Mesendoderm (in vitro differentiated cells): ENCODE measurements around the gene HADHA.

Experiments
- DNase-seq: peaks from one replicate; pipeline ENCODE4 v3.0.0; 2013
- H2AK5ac ChIP-seq: 2 replicates; pipeline ENCODE4 v1.6.1; 2013; ENCODE audit warnings: low read length, inconsistent platforms
- H2BK120ac ChIP-seq: 2 replicates; pipeline ENCODE4 v1.6.1; 2013; ENCODE audit warnings: low read depth, mild to moderate bottlenecking, low read length, moderate library complexity, mixed read lengths
- H2BK15ac ChIP-seq: replicated peaks from 2 replicates; pipeline ENCODE4 v1.6.1; 2013; ENCODE audit warnings: low read depth, mild to moderate bottlenecking, moderate library complexity
- H2BK5ac ChIP-seq: 2 replicates; pipeline ENCODE4 v1.6.1; 2013; ENCODE audit warnings: low read length, inconsistent platforms
- H3K18ac ChIP-seq: 2 replicates; pipeline ENCODE4 v1.6.1; 2013; ENCODE audit warnings: mild to moderate bottlenecking, low read length, mixed read lengths
- H3K23ac ChIP-seq: one replicate; pipeline ENCODE4 v1.6.1; 2013; ENCODE audit warnings: low read length
- H3K27ac ChIP-seq: 2 replicates; pipeline ENCODE4 v1.5.1; 2013; ENCODE audit warnings: low read depth, mild to moderate bottlenecking, inconsistent platforms, low read length, moderate library complexity
- H3K27me3 ChIP-seq: 2 replicates; pipeline ENCODE4 v1.6.1; 2013; ENCODE audit warnings: low read length, control low read depth, mild to moderate bottlenecking, inconsistent platforms; ENCODE audit not compliant: insufficient read depth, poor library complexity
- H3K36me3 ChIP-seq: 2 replicates; pipeline ENCODE4 v1.6.1; 2013; ENCODE audit warnings: low read length, inconsistent platforms; ENCODE audit not compliant: control insufficient read depth, insufficient read depth
- H3K4ac ChIP-seq: one replicate; pipeline ENCODE4 v1.6.1; 2013; ENCODE audit warnings: low read depth, mild to moderate bottlenecking, low read length, moderate library complexity
- H3K4me1 ChIP-seq: 2 replicates; pipeline ENCODE4 v1.6.1; 2013; ENCODE audit warnings: low read depth, low read length, inconsistent platforms; ENCODE audit not compliant: control insufficient read depth
- H3K4me2 ChIP-seq: 2 replicates; pipeline ENCODE4 v1.6.1; 2013; ENCODE audit warnings: low read length
- H3K4me3 ChIP-seq: 2 replicates; pipeline ENCODE4 v1.5.1; 2013; ENCODE audit warnings: mild to moderate bottlenecking, low read length
- H3K56ac ChIP-seq: one replicate; pipeline ENCODE4 v1.6.1; 2013; ENCODE audit warnings: low read length
- H3K79me1 ChIP-seq: 2 replicates; pipeline ENCODE4 v1.6.1; 2013; ENCODE audit warnings: low read length, inconsistent platforms
- H3K79me2 ChIP-seq: 2 replicates; pipeline ENCODE4 v1.6.1; 2013; ENCODE audit warnings: mild to moderate bottlenecking, low read length; ENCODE audit not compliant: control insufficient read depth, insufficient read depth
- H3K9ac ChIP-seq: 2 replicates; pipeline ENCODE4 v1.6.1; 2013; ENCODE audit warnings: low read length, inconsistent platforms
- H4K5ac ChIP-seq: one replicate; pipeline ENCODE4 v1.6.1; 2013; ENCODE audit warnings: low read length
- H4K8ac ChIP-seq: one replicate; pipeline ENCODE4 v1.6.1; 2013; ENCODE audit warnings: low read depth, mild to moderate bottlenecking, control low read depth, low read length, moderate library complexity
- WGBS: extraction: QIAGEN DNeasy Blood & Tissue Kit; methylation state at CpG from one replicate; pipeline ENCODE4 v1.1.7; 2013; ENCODE audit warnings: low lambda C conversion rate, missing lambda C conversion rate; ENCODE audit not compliant: insufficient coverage; ENCODE audit errors: extremely low coverage; 5-methylcytosine and 5-hydroxymethylcytosine counted together

HADHA gene

DNA sequence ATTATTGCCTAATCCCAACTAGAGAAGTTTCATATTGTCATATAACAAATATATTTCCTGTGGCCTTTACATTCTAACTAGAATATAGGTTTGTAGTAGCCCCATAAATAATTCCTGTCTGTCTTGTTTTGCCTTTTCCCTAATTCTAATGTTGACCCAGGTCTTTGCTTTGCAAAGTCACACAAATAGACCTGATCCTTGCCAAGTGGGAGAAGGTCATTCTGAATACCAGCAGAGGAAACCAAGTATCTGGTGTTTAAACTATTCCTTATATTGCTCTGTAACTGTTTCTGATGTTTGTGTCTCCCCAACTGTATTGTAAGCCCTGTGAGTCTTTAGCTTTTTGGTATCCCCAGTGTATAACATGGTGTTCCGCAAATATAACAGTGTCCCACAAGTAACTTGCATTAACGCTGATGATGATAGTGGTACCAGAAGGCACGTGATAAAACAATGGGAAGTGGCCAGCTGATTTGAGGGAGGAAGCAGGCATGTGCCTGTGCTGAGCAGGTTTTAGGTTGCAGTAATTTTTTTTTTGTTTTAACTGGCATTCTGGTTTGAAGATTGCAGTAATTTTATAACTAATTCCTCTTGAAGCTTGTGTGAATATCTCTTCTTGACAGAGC, 11.4 kb upstream of the HADHA start:
- no CpG with 5 or more reads among the region's 3 CpGs for WGBS
- Histone ChIP-seq H3K27ac (no peak overlapping the region), H3K18ac (no peak overlapping the region), H3K79me1 (peaks cover 5% of the 10 kb centered on the region), H4K5ac (no peak overlapping the region), H4K8ac (no peak overlapping the region), H2BK15ac (no peak overlapping the region), H3K27me3 (no peaks in the 10 kb centered on the region), H3K4ac (no peak overlapping the region), H3K4me1 (no peaks in the 10 kb centered on the region), H3K9ac (no peak overlapping the region), H3K36me3 (peaks cover 2% of the 10 kb centered on the region), H2AK5ac (no peak overlapping the region), H3K4me2 (no peak overlapping the region), H2BK5ac (no peak overlapping the region), H3K23ac (no peak overlapping the region), H3K4me3 (no peak overlapping the region), H2BK120ac (no peak overlapping the region), H3K56ac (no peak overlapping the region), H3K79me2 (peaks cover 1% of the 10 kb centered on the region)
- DNase-seq, result no peak

- H2AK5ac ChIP-seq, result no peak overlapping the region
- no peak overlapping the region for H3K4ac ChIP-seq
- H3K27ac ChIP-seq, result no peak overlapping the region
- H4K8ac ChIP-seq, result no peak overlapping the region
- H3K4me2 ChIP-seq, result no peak overlapping the region
- no peak overlapping the region for H3K9ac ChIP-seq
- no peak for DNase-seq
- peaks cover 6% of the 10 kb centered on the region for H3K79me2 ChIP-seq
- no CpG with 5 or more reads among the region's 3 CpGs for WGBS
- no peak overlapping the region for H3K23ac ChIP-seq
- no peak overlapping the region for H2BK15ac ChIP-seq
- H3K18ac ChIP-seq, result no peak overlapping the region
- no peak overlapping the region for H2BK5ac ChIP-seq
- no peaks in the 10 kb centered on the region for H3K4me1 ChIP-seq
- no peak overlapping the region for H3K56ac ChIP-seq
- H3K36me3 ChIP-seq, result no peaks in the 10 kb centered on the region
- no peak overlapping the region for H3K4me3 ChIP-seq
- H4K5ac ChIP-seq, result no peak overlapping the region
- H3K27me3 ChIP-seq, result no peaks in the 10 kb centered on the region
- peaks cover 6% of the 10 kb centered on the region for H3K79me1 ChIP-seq
- H2BK120ac ChIP-seq, result no peak overlapping the region
Observed at GRCh38 chr2:26251893-26252292, 7.5 kb upstream of the HADHA start.

DNA sequence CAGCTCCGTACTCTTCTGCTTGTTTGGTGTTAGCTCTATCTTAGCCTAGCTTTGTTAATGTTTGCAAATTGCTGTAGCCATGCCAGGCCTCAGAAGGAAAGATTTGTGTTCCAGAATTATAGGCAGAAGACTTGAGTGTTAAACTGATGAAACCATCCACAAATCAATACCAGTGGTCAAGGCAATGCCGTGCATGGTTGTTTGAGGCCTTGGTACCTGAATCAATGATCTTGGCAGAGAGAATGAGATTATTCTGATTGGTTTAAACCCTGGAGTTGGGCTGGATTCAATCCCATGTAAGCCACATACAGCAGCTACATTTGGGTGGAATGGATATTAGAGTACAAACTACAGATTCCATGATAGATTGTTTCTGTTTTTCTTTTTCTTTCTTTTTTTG, 5.2 kb upstream of the HADHA start:
- Histone ChIP-seq H3K23ac (no peak overlapping the region), H3K4me3 (no peak overlapping the region), H3K56ac (no peak overlapping the region), H3K27me3 (no peaks in the 10 kb centered on the region), H3K79me2 (peaks cover 19% of the 10 kb centered on the region), H3K79me1 (peaks cover 11% of the 10 kb centered on the region), H3K27ac (no peak overlapping the region), H2BK5ac (no peak overlapping the region), H3K18ac (no peak overlapping the region), H2AK5ac (no peak overlapping the region), H3K9ac (no peak overlapping the region), H3K4ac (no peak overlapping the region), H4K5ac (no peak overlapping the region), H3K4me2 (no peak overlapping the region), H4K8ac (no peak overlapping the region), H3K4me1 (no peaks in the 10 kb centered on the region), H2BK120ac (no peak overlapping the region), H3K36me3 (no peaks in the 10 kb centered on the region), H2BK15ac (no peak overlapping the region)
- DNase-seq, result no peak
- WGBS, result no CpG with 5 or more reads among the region's 2 CpGs

GRCh38 chr2:26246818-26247217, 2.4 kb upstream of the HADHA start:
- Histone ChIP-seq H2BK5ac (no peak overlapping the region), H3K4me3 (no peak overlapping the region), H3K79me1 (peaks cover 8% of the 10 kb centered on the region), H3K9ac (no peak overlapping the region), H3K23ac (no peak overlapping the region), H3K36me3 (no peaks in the 10 kb centered on the region), H2BK120ac (no peak overlapping the region), H3K79me2 (peaks cover 28% of the 10 kb centered on the region), H3K18ac (no peak overlapping the region), H4K8ac (no peak overlapping the region), H3K4me1 (no peaks in the 10 kb centered on the region), H4K5ac (no peak overlapping the region), H2BK15ac (no peak overlapping the region), H3K4ac (no peak overlapping the region), H3K56ac (no peak overlapping the region), H3K27ac (no peak overlapping the region), H2AK5ac (no peak overlapping the region), H3K4me2 (no peak overlapping the region), H3K27me3 (no peaks in the 10 kb centered on the region)
- no CpG with 5 or more reads among the region's 9 CpGs for WGBS
- DNase-seq, result no peak

DNA sequence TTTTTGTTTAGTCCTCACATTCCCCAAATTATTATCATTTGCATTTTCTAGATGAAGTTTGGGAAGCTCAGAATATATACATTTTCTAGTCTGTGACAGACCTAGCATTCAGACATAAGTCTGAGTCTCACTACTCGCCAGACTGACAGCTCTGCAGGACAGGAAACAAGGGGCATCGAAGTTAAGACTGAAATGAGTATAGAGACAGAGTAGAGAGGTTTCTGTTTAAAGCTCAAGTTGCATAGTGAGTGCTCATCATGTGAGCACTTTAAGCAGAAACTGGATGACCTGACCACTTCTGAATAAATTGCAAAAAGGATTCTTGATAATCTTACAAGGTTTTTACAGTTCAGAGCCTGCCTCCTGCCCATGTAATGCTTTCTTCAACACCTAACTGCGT, 1.4 kb upstream of the HADHA start:
- no CpG with 5 or more reads among the region's 3 CpGs for WGBS
- peak; percentile 27 for DNase-seq

DNA sequence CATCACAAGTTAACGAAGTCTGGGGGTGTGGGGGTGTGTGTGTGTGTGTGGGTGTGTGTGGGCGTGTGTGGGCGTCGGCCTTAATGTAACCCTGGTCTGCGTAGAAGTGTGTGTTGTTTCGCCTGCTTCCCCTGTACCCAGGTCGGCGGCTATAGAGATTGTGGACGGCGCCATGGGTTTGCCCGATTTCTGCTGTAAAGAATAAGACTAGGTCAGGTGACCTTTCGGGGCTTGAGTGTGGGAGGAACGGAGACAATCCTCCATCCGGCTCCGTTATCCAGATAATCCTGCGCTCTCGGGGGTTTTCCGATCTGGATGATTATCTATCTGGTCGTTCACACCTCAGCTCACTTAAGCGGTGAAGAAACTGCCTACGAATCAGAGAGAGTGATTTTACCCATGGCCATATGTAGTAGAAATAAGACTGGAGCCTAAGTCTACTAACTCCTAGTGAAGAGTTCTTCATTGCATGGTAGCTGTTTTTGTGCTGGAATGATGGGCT, 850 bp upstream of the HADHA start:
- H3K18ac ChIP-seq, result peak overlapping the region; percentile 77
- H4K5ac ChIP-seq, result no peak overlapping the region
- H3K79me1 ChIP-seq, result peaks cover 7% of the 10 kb centered on the region
- DNase-seq, result peak; percentile 81
- H3K56ac ChIP-seq, result peak overlapping the region; percentile 91
- no peaks in the 10 kb centered on the region for H3K36me3 ChIP-seq
- no peak overlapping the region for H2BK120ac ChIP-seq
- no peak overlapping the region for H4K8ac ChIP-seq
- peak overlapping the region; percentile 89 for H3K27ac ChIP-seq
- peaks cover 38% of the 10 kb centered on the region for H3K79me2 ChIP-seq
- WGBS, result no CpG with 5 or more reads among the region's 21 CpGs
- H3K4ac ChIP-seq, result no peak overlapping the region
- H3K23ac ChIP-seq, result no peak overlapping the region
- no peaks in the 10 kb centered on the region for H3K27me3 ChIP-seq
- no peak overlapping the region for H2BK15ac ChIP-seq
- no peak overlapping the region for H2AK5ac ChIP-seq
- peak overlapping the region; percentile 54 for H2BK5ac ChIP-seq
- H3K9ac ChIP-seq, result peak overlapping the region; percentile 86
- H3K4me3 ChIP-seq, result peak overlapping the region; percentile 68
- no peaks in the 10 kb centered on the region for H3K4me1 ChIP-seq
- H3K4me2 ChIP-seq, result peak overlapping the region; percentile 88

More for the DNA sequence above, 1.4 kb upstream of the HADHA start:
- Histone ChIP-seq H3K9ac (peak overlapping the region; percentile 86), H3K4me2 (peak overlapping the region; percentile 88), H2BK15ac (no peak overlapping the region), H3K56ac (peak overlapping the region; percentile 91), H2BK120ac (no peak overlapping the region), H2AK5ac (no peak overlapping the region), H4K5ac (no peak overlapping the region), H3K18ac (no peak overlapping the region), H3K4me3 (peak overlapping the region; percentile 68), H2BK5ac (no peak overlapping the region), H3K36me3 (no peaks in the 10 kb centered on the region), H3K23ac (no peak overlapping the region), H3K4me1 (no peaks in the 10 kb centered on the region), H3K79me1 (peaks cover 6% of the 10 kb centered on the region), H4K8ac (no peak overlapping the region), H3K79me2 (peaks cover 34% of the 10 kb centered on the region), H3K27me3 (no peaks in the 10 kb centered on the region), H3K4ac (no peak overlapping the region), H3K27ac (no peak overlapping the region)
